Measurements from ENCODE around the gene QRICH2.

- no peak for TF ChIP-seq CTCF (IDR thresholded peaks at IDR 0.05; ENCODE audit: borderline replicate concordance, extremely low read depth, low read length, poor library complexity, severe bottlenecking)
- no peak for TF ChIP-seq EZH2 (IDR thresholded peaks at IDR 0.05; ENCODE audit: borderline replicate concordance, low read depth, low read length, severe bottlenecking)
These were observed 56.5 kb downstream of the QRICH2 start for GRCh38 chr17:76251478-76252039.
